Measurements from ENCODE around the gene DHX35.
"Not testable (repeated sequence)": the region's sequence is repeated elsewhere in the genome, so short reads cannot be mapped to it uniquely, and the experiment has no call there.

DHX35 gene

GRCh38 chr20:38941726-38942389, 20.3 kb upstream of the DHX35 start:
- H3K9ac ChIP-seq (ENCODE audit: low read length): no peak overlapping the region
- peaks cover 59% of the 10 kb centered on the region for H3K36me3 ChIP-seq (ENCODE audit: control insufficient read depth, low read depth, low read length)
- H3K9me3 ChIP-seq (ENCODE audit: control insufficient read depth, low read depth, low read length): no peaks in the 10 kb centered on the region
- no peak overlapping the region for H3K27ac ChIP-seq (ENCODE audit: low read length)
- no peaks in the 10 kb centered on the region for H3K4me1 ChIP-seq (ENCODE audit: control insufficient read depth, low read depth, low read length)
- no peak overlapping the region for H3K4me3 ChIP-seq (ENCODE audit: low read length)
- H3K27me3 ChIP-seq (ENCODE audit: control insufficient read depth, insufficient read depth, low read length): no peaks in the 10 kb centered on the region

- Histone ChIP-seq H3K4me1 (ENCODE audit: control insufficient read depth, low read depth, low read length) (no peaks in the 10 kb centered on the region), H3K4me3 (ENCODE audit: low read length) (no peak overlapping the region), H3K9ac (ENCODE audit: low read length) (no peak overlapping the region), H3K27ac (ENCODE audit: low read length) (no peak overlapping the region), H3K36me3 (ENCODE audit: control insufficient read depth, low read depth, low read length) (peaks cover 70% of the 10 kb centered on the region), H3K27me3 (ENCODE audit: control insufficient read depth, insufficient read depth, low read length) (no peaks in the 10 kb centered on the region), H3K9me3 (ENCODE audit: control insufficient read depth, low read depth, low read length) (no peaks in the 10 kb centered on the region)
These were observed 17.1 kb upstream of the DHX35 start for GRCh38 chr20:38945012-38945411.

GRCh38 chr20:38946836-38947235, 15.3 kb upstream of the DHX35 start:
- Histone ChIP-seq H3K27me3 (ENCODE audit: control insufficient read depth, insufficient read depth, low read length) (no peaks in the 10 kb centered on the region), H3K36me3 (ENCODE audit: control insufficient read depth, low read depth, low read length) (peaks cover 83% of the 10 kb centered on the region), H3K9me3 (ENCODE audit: control insufficient read depth, low read depth, low read length) (no peaks in the 10 kb centered on the region), H3K4me3 (ENCODE audit: low read length) (no peak overlapping the region), H3K27ac (ENCODE audit: low read length) (no peak overlapping the region), H3K9ac (ENCODE audit: low read length) (no peak overlapping the region), H3K4me1 (ENCODE audit: control insufficient read depth, low read depth, low read length) (no peaks in the 10 kb centered on the region)

- no peaks in the 10 kb centered on the region for H3K9me3 ChIP-seq (ENCODE audit: control insufficient read depth, low read depth, low read length)
- H3K27me3 ChIP-seq (ENCODE audit: control insufficient read depth, insufficient read depth, low read length): no peaks in the 10 kb centered on the region
- H3K36me3 ChIP-seq (ENCODE audit: control insufficient read depth, low read depth, low read length): peaks cover 83% of the 10 kb centered on the region
- no peak overlapping the region for H3K27ac ChIP-seq (ENCODE audit: low read length)
- no peak overlapping the region for H3K4me3 ChIP-seq (ENCODE audit: low read length)
- no peaks in the 10 kb centered on the region for H3K4me1 ChIP-seq (ENCODE audit: control insufficient read depth, low read depth, low read length)
- H3K9ac ChIP-seq (ENCODE audit: low read length): no peak overlapping the region
These were observed 14.2 kb upstream of the DHX35 start for GRCh38 chr20:38947931-38948362.

GRCh38 chr20:38950254-38950653, 11.9 kb upstream of the DHX35 start:
- Histone ChIP-seq H3K4me1 (ENCODE audit: control insufficient read depth, low read depth, low read length) (no peaks in the 10 kb centered on the region), H3K9ac (ENCODE audit: low read length) (no peak overlapping the region), H3K9me3 (ENCODE audit: control insufficient read depth, low read depth, low read length) (no peaks in the 10 kb centered on the region), H3K27ac (ENCODE audit: low read length) (no peak overlapping the region), H3K36me3 (ENCODE audit: control insufficient read depth, low read depth, low read length) (peaks cover 76% of the 10 kb centered on the region), H3K4me3 (ENCODE audit: low read length) (no peak overlapping the region), H3K27me3 (ENCODE audit: control insufficient read depth, insufficient read depth, low read length) (no peaks in the 10 kb centered on the region)

GRCh38 chr20:38951611-38952010, 10.5 kb upstream of the DHX35 start:
- Histone ChIP-seq H3K9ac (ENCODE audit: low read length) (no peak overlapping the region), H3K36me3 (ENCODE audit: control insufficient read depth, low read depth, low read length) (peaks cover 71% of the 10 kb centered on the region), H3K4me1 (ENCODE audit: control insufficient read depth, low read depth, low read length) (no peaks in the 10 kb centered on the region), H3K27me3 (ENCODE audit: control insufficient read depth, insufficient read depth, low read length) (no peaks in the 10 kb centered on the region), H3K9me3 (ENCODE audit: control insufficient read depth, low read depth, low read length) (no peaks in the 10 kb centered on the region), H3K4me3 (ENCODE audit: low read length) (no peak overlapping the region), H3K27ac (ENCODE audit: low read length) (no peak overlapping the region)

GRCh38 chr20:38952153-38952552, 10.0 kb upstream of the DHX35 start:
- Histone ChIP-seq H3K27ac (ENCODE audit: low read length) (no peak overlapping the region), H3K36me3 (ENCODE audit: control insufficient read depth, low read depth, low read length) (peaks cover 65% of the 10 kb centered on the region), H3K4me1 (ENCODE audit: control insufficient read depth, low read depth, low read length) (no peaks in the 10 kb centered on the region), H3K4me3 (ENCODE audit: low read length) (no peak overlapping the region), H3K9ac (ENCODE audit: low read length) (no peak overlapping the region), H3K9me3 (ENCODE audit: control insufficient read depth, low read depth, low read length) (no peaks in the 10 kb centered on the region), H3K27me3 (ENCODE audit: control insufficient read depth, insufficient read depth, low read length) (no peaks in the 10 kb centered on the region)

- Histone ChIP-seq H3K36me3 (ENCODE audit: control insufficient read depth, low read depth, low read length) (peaks cover 49% of the 10 kb centered on the region), H3K4me1 (ENCODE audit: control insufficient read depth, low read depth, low read length) (no peaks in the 10 kb centered on the region), H3K27ac (ENCODE audit: low read length) (no peak overlapping the region)
These were observed 8.4 kb upstream of the DHX35 start for GRCh38 chr20:38953630-38954340.

GRCh38 chr20:38957235-38957876, 4.8 kb upstream of the DHX35 start:
- peaks cover 17% of the 10 kb centered on the region for H3K36me3 ChIP-seq (ENCODE audit: control insufficient read depth, low read depth, low read length)
- peaks cover 5% of the 10 kb centered on the region for H3K4me1 ChIP-seq (ENCODE audit: control insufficient read depth, low read depth, low read length)
- H3K27ac ChIP-seq (ENCODE audit: low read length): no peak overlapping the region
- H3K9ac ChIP-seq (ENCODE audit: low read length): no peak overlapping the region
- H3K27me3 ChIP-seq (ENCODE audit: control insufficient read depth, insufficient read depth, low read length): no peaks in the 10 kb centered on the region
- no peak overlapping the region for H3K4me3 ChIP-seq (ENCODE audit: low read length)
- H3K9me3 ChIP-seq (ENCODE audit: control insufficient read depth, low read depth, low read length): no peaks in the 10 kb centered on the region

More at GRCh38 chr20:38953630-38954340, 8.4 kb upstream of the DHX35 start:
- Histone ChIP-seq H3K9ac (ENCODE audit: low read length) (no peak overlapping the region), H3K4me3 (ENCODE audit: low read length) (no peak overlapping the region), H3K27me3 (ENCODE audit: control insufficient read depth, insufficient read depth, low read length) (no peaks in the 10 kb centered on the region), H3K9me3 (ENCODE audit: control insufficient read depth, low read depth, low read length) (no peaks in the 10 kb centered on the region)

- peaks cover 5% of the 10 kb centered on the region for H3K4me1 ChIP-seq (ENCODE audit: control insufficient read depth, low read depth, low read length)
These were observed 4.1 kb upstream of the DHX35 start for GRCh38 chr20:38957915-38958485.

GRCh38 chr20:38960187-38960687, 1.9 kb upstream of the DHX35 start:
- not testable (repeated sequence) for H3K9me3 ChIP-seq (ENCODE audit: control insufficient read depth, low read depth, low read length); H3K9ac ChIP-seq (ENCODE audit: low read length); H3K4me1 ChIP-seq (ENCODE audit: control insufficient read depth, low read depth, low read length); H3K27me3 ChIP-seq (ENCODE audit: control insufficient read depth, insufficient read depth, low read length); H3K27ac ChIP-seq (ENCODE audit: low read length); H3K36me3 ChIP-seq (ENCODE audit: control insufficient read depth, low read depth, low read length); H3K4me3 ChIP-seq (ENCODE audit: low read length)

More at GRCh38 chr20:38957915-38958485, 4.1 kb upstream of the DHX35 start:
- Histone ChIP-seq H3K36me3 (ENCODE audit: control insufficient read depth, low read depth, low read length) (peaks cover 10% of the 10 kb centered on the region), H3K9me3 (ENCODE audit: control insufficient read depth, low read depth, low read length) (no peaks in the 10 kb centered on the region), H3K27ac (ENCODE audit: low read length) (no peak overlapping the region), H3K4me3 (ENCODE audit: low read length) (no peak overlapping the region), H3K27me3 (ENCODE audit: control insufficient read depth, insufficient read depth, low read length) (no peaks in the 10 kb centered on the region), H3K9ac (ENCODE audit: low read length) (no peak overlapping the region)

Data from iPS-18a (cell line).